Stimulated activated CD8-positive, alpha-beta memory T cell treated with anti-CD3 and anti-CD28 coated beads, Interleukin-7, amount 100 ng/mL, for 4 hours (primary cell): ENCODE results near the gene KLHL2.

Experiments used
- DNase-seq, 2 donors: peaks; one replicate each; pipeline ENCODE4 v3.0.0-alpha.2; 2020; ENCODE audit warnings: low read depth in 2 of 2

The KLHL2 gene

DNA sequence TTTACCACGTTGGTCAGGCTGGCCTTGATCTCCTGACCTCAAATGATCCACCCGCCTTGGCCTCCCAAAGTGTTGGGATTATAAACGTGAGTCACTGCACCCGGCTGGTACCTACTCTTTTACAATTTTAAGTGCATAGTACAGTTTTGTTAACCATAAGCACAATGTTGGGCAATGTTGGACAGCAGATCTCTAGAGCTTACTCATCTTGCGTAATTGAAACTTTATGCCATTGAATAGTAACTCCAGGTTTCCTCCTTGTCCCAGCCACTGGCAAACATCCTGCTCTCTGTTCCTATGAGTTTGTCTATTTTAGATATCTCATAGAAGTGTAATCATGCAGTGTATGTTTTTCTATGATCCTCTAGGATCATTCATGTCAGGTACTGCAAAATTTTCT lies 162.2 kb downstream of the KLHL2 start:
- DNase-seq, result no peak

GRCh38 chr4:165370530-165370929 lies 163.2 kb downstream of the KLHL2 start:
- no peak for DNase-seq
